OCI-LY3 (cell line): Measurements from ENCODE around the gene GRAMD4.

Experiments used
- EZH2phosphoT487 ChIP-seq: fragments of 200-600 bp; shearing (Covaris generic); IDR thresholded peaks from 2 replicates; pipeline ENCODE4 v1.6.1; 2018; ENCODE audit warnings: antibody characterized with exemption, mixed run types, low read depth
- TF ChIP-seq, protein P1 (sequence below): fragments of 200-600, 300-600 bp; sonication (generic); IDR thresholded peaks from 2 replicates; pipeline ENCODE4 v1.5.1; 2014; ENCODE audit warnings: antibody characterized with exemption, low read length, low read depth

DNA sequence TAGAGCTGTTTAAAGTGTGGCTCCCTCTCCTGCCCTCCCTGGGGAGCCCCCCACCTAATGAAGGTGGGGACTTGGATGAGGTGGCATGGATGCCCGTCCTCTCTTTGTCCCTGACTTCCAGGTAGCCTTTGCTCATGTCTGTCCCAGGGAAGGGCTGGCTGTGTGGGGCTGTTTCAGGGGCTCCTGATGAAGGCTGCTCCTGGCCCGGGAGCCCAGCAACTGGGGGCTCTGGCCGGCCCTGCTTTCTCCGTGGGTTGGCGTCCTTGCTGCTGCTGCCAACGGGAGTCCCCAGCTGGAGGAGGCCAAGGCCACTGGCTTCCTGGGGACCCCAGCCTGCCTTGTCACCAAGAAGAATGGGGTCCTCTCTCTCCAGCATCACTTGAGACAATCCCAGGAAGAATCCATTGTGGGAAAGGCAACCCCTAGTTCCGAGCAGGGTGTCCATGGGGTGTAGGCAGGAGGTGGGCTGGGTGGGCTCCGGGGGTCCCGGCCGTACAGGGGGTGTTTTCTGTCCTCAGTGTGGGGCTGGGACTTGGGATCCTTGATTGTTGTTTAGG lies 13.2 kb downstream of the GRAMD4 start:
- TF ChIP-seq, protein P1, sequence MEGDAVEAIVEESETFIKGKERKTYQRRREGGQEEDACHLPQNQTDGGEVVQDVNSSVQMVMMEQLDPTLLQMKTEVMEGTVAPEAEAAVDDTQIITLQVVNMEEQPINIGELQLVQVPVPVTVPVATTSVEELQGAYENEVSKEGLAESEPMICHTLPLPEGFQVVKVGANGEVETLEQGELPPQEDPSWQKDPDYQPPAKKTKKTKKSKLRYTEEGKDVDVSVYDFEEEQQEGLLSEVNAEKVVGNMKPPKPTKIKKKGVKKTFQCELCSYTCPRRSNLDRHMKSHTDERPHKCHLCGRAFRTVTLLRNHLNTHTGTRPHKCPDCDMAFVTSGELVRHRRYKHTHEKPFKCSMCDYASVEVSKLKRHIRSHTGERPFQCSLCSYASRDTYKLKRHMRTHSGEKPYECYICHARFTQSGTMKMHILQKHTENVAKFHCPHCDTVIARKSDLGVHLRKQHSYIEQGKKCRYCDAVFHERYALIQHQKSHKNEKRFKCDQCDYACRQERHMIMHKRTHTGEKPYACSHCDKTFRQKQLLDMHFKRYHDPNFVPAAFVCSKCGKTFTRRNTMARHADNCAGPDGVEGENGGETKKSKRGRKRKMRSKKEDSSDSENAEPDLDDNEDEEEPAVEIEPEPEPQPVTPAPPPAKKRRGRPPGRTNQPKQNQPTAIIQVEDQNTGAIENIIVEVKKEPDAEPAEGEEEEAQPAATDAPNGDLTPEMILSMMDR, result no peak
- TF ChIP-seq EZH2phosphoT487, result no peak
